Right renal pelvis (tissue), 4 donors: ENCODE data around the gene KCTD13. TPM values are rescaled to one million over a fixed set of nuclear protein-coding genes. Genes with fewer than 3 reads are reported as not detected.
"Not testable (repeated sequence)": the region's sequence is repeated elsewhere in the genome, so short reads cannot be mapped to it uniquely, and the experiment has no call there.

Experiments used
- DNase-seq, 4 donors: peaks; one replicate each; pipeline ENCODE4 v3.0.0-alpha.2; 2013; ENCODE audit warnings: low read depth in 4 of 4, low spot score in 3 of 4, missing footprints in 1 of 4
- polyA plus RNA-seq, 4 donors: library from polyadenylated mRNA; unstranded; fragments of 120-200 nt; gene quantifications; one replicate each; pipeline ENCODE4 v1.2.1, GENCODE V29; 2013; ENCODE audit not compliant: insufficient read length in 4 of 4

Gene KCTD13
- polyA plus RNA-seq, 4 donors: 12.5 to 18.4 (median 16.4) TPM

- DNase-seq: not testable (repeated sequence)
Observed at GRCh38 chr16:29909851-29910250, 16.2 kb downstream of the KCTD13 start.

- no peak for DNase-seq
Observed at GRCh38 chr16:29909391-29909790, 16.6 kb downstream of the KCTD13 start.

- no peak for DNase-seq
Observed at GRCh38 chr16:29908719-29909220, 17.3 kb downstream of the KCTD13 start.

- DNase-seq: no peak
Observed at GRCh38 chr16:29907973-29908372, 18.1 kb downstream of the KCTD13 start.

GRCh38 chr16:29906520-29907244, 19.3 kb downstream of the KCTD13 start:
- no peak for DNase-seq

GRCh38 chr16:29905668-29906067, 20.4 kb downstream of the KCTD13 start:
- no peak for DNase-seq

- no peak for DNase-seq
Observed at GRCh38 chr16:29904947-29905346, 21.1 kb downstream of the KCTD13 start.

GRCh38 chr16:29903590-29903989, 22.4 kb downstream of the KCTD13 start:
- DNase-seq: no peak

- DNase-seq: no peak
Observed at GRCh38 chr16:29901607-29901945, 24.4 kb downstream of the KCTD13 start.

GRCh38 chr16:29900888-29901606, 25.0 kb downstream of the KCTD13 start:
- no peak for DNase-seq

GRCh38 chr16:29900102-29900887, 25.7 kb downstream of the KCTD13 start, which contains the start of gene ASPHD1:
ASPHD1 (plus strand) TSS chr16:29900488; CDS start chr16:29900972, 484 bp downstream.
- peak in 3 of 4 donors; percentile 40 to 65 (median 45) for DNase-seq

GRCh38 chr16:29899516-29900101, 26.4 kb downstream of the KCTD13 start, which contains the start of gene SEZ6L2:
SEZ6L2 (minus strand) TSS chr16:29899550; CDS start chr16:29899019, 531 bp downstream.
- DNase-seq: peak; percentile 44 to 76 (median 63)

GRCh38 chr16:29898804-29899515, 27.1 kb downstream of the KCTD13 start:
- DNase-seq: no peak

- no peak for DNase-seq
Observed at GRCh38 chr16:29898135-29898803, 27.8 kb downstream of the KCTD13 start.

GRCh38 chr16:29897333-29897732, 28.7 kb downstream of the KCTD13 start:
- no peak for DNase-seq

GRCh38 chr16:29896841-29897240, 29.2 kb downstream of the KCTD13 start:
- DNase-seq: no peak

GRCh38 chr16:29894352-29894751, 31.7 kb downstream of the KCTD13 start:
- no peak for DNase-seq

- DNase-seq: no peak
Observed at GRCh38 chr16:29893553-29893952, 32.5 kb downstream of the KCTD13 start.

GRCh38 chr16:29892458-29892813, 33.6 kb downstream of the KCTD13 start:
- DNase-seq: no peak
